ENCODE data around the gene CCDC102A. TPM values are rescaled to one million over a fixed set of nuclear protein-coding genes. Genes with fewer than 3 reads are reported as not detected.
A peak's percentile ranks its signal among the peaks of the same experiment; 100 is the strongest.

CCDC102A gene
- 11.6 and 15.1 TPM in 2 replicates for total RNA-seq

DNA sequence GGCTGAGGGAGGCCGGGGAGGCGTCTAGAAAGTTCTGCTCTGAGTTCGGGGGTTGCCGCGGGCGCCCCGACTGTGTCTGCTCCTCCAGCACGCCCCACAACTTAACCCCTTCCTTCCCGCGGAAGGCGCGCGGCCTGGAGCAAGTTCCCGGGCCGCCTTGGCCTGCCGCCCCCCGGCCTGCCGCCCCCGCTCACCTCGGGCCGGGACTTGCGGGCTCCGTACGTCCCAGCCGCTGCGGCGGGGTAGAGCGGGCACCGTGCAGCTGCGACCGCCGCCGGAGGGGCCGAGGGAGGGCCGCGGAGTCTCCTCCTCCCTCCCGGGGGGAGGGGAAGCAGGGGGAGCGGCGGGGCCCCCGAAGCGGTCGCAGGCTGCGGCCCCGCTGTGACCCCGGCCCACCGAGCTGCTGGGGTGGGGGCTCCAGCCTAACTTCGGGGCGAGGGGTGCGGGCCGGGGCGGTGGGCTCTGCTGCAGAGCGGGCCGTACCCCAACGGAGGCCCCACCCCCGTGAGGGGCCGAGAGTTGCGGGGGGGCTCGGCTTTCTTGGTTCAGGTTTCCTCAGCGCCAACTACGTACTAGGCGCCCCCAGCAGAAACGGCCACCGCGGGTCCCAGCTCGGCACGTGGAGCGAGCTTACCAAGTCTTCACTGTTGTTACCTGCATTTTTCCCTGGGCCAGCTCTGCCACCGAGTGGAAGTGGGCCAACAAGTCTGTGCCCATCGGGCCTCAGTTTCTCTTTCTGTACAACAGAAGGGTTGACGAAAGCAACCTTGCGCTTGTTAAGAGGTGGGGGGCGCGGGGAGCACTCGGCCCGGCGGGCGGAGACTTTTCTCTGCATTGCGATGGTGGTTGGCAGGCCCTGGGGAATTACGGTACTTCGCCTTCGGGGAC lies at the start of gene CCDC102A:
Gene CCDC102A, minus strand, starts transcription at position 266 of the 888 bp plus-strand sequence. CDS start 7,394 bp downstream, outside the sequence.
- peak; percentile 17 for DNase-seq (ENCODE audit: low read depth)
- H3K4me3 ChIP-seq (ENCODE audit: low read depth, low read length): peak within 1 kb of the TSS; percentile 85
- TF ChIP-seq, protein P1, sequence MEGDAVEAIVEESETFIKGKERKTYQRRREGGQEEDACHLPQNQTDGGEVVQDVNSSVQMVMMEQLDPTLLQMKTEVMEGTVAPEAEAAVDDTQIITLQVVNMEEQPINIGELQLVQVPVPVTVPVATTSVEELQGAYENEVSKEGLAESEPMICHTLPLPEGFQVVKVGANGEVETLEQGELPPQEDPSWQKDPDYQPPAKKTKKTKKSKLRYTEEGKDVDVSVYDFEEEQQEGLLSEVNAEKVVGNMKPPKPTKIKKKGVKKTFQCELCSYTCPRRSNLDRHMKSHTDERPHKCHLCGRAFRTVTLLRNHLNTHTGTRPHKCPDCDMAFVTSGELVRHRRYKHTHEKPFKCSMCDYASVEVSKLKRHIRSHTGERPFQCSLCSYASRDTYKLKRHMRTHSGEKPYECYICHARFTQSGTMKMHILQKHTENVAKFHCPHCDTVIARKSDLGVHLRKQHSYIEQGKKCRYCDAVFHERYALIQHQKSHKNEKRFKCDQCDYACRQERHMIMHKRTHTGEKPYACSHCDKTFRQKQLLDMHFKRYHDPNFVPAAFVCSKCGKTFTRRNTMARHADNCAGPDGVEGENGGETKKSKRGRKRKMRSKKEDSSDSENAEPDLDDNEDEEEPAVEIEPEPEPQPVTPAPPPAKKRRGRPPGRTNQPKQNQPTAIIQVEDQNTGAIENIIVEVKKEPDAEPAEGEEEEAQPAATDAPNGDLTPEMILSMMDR (IDR thresholded peaks at IDR 0.05; ENCODE audit: insufficient read depth, low read depth, low read length): no peak

GRCh38 chr16:57585051-57585687 lies 48.8 kb upstream of the CCDC102A start:
- TF ChIP-seq, protein P1 (IDR thresholded peaks at IDR 0.05; ENCODE audit: insufficient read depth, low read depth, low read length): no peak
- no peak overlapping the region for H3K4me3 ChIP-seq (ENCODE audit: low read depth, low read length)
- DNase-seq (ENCODE audit: low read depth): no peak

GRCh38 chr16:57579361-57579665 lies 42.9 kb upstream of the CCDC102A start:
- DNase-seq (ENCODE audit: low read depth): no peak
- no peak overlapping the region for H3K4me3 ChIP-seq (ENCODE audit: low read depth, low read length)
- TF ChIP-seq, protein P1 (IDR thresholded peaks at IDR 0.05; ENCODE audit: insufficient read depth, low read depth, low read length): no peak

DNA sequence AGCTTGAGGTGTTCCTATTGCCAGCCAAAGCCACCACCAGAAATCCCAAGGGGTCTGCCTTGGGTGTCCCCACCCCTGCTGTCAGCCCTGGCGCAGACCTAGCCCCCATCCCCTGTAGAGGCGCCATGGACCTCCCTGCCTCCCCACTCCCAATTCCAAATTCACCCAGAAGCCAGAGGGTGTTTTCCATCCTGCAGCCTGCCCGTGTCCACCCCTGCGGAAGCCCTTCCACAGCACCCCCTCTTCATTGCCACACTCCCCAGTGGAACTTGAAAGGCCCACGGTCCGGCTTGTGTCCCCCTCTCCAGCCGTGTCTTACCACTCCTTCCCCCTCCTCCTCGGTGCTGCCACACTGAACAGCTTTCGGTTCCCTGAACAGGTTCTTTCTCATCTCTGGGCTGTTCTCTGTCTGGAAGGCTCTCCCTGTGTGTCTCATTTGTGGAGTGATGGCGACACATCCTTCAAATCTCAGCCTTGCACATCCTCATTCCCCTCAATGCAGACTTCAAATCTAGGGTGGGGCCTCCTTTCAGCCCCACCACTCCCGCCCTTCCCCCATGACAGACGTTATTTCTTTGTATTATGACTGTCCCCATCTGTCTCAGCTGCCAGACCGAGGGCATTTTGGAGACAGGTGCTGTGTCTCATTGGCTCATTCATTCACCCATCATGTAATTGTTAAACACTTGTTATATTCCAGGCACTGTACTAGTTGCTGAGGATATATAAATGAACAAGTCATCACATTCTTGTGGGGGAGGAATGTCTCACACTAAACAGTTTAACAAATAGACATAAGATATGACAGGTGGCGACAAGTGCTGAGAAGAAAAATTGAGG lies 42.4 kb upstream of the CCDC102A start:
- TF ChIP-seq, protein P1 (IDR thresholded peaks at IDR 0.05; ENCODE audit: insufficient read depth, low read depth, low read length): no peak
- no peak for DNase-seq (ENCODE audit: low read depth)
- no peak overlapping the region for H3K4me3 ChIP-seq (ENCODE audit: low read depth, low read length)

DNA sequence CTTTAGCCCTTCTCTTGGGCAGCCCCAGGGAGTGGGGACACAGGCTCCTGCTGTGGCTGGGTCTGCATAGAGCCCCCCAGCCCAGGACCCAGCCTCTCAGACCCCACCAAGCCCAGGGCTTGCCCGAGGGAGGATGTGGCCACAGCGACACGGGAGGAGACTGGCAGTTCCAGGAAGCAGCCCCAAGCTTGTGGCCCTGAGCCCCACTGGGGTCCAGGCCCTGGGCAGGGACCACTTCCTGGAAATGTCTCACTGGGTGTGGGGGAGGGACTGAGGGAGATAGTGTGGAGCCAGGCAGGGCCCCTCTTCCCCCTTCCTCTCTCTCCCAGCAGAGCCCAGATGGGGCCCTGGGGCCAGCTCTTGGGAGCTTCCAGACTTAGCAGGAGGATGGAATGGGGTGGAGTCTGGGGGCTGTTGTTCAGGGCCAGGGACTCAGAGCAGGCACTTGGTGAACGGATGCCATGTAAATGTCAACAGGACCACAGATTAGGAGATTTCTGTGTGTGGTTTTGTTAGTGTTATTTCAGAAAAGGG lies 41.4 kb upstream of the CCDC102A start:
- TF ChIP-seq, protein P1 (IDR thresholded peaks at IDR 0.05; ENCODE audit: insufficient read depth, low read depth, low read length): no peak
- no peak for DNase-seq (ENCODE audit: low read depth)
- H3K4me3 ChIP-seq (ENCODE audit: low read depth, low read length): no peak overlapping the region

DNA sequence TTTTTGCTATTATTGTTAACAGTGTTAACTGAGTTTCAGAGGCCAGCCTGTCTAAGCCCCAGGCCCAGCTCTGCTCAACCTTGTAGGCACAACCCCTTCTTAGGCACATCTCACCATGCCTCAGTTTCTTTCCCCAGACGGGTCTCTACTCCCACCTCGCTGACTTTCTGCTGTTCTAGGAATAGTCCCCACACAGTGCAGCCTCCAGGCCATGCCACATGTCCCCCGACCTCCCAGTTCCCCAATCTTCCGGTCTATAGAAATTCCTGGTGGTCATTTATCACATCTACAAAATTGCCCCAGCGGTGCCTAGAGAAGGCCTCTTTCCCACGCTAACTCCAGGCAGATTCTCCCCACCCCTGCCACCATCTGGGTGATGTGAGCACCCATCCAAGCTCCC lies 40.8 kb upstream of the CCDC102A start:
- DNase-seq (ENCODE audit: low read depth): no peak
- H3K4me3 ChIP-seq (ENCODE audit: low read depth, low read length): no peak overlapping the region
- TF ChIP-seq, protein P1 (IDR thresholded peaks at IDR 0.05; ENCODE audit: insufficient read depth, low read depth, low read length): no peak
